ENCODE measurements around the gene FXYD5.

FXYD5 gene, protein sequence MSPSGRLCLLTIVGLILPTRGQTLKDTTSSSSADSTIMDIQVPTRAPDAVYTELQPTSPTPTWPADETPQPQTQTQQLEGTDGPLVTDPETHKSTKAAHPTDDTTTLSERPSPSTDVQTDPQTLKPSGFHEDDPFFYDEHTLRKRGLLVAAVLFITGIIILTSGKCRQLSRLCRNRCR

DNA sequence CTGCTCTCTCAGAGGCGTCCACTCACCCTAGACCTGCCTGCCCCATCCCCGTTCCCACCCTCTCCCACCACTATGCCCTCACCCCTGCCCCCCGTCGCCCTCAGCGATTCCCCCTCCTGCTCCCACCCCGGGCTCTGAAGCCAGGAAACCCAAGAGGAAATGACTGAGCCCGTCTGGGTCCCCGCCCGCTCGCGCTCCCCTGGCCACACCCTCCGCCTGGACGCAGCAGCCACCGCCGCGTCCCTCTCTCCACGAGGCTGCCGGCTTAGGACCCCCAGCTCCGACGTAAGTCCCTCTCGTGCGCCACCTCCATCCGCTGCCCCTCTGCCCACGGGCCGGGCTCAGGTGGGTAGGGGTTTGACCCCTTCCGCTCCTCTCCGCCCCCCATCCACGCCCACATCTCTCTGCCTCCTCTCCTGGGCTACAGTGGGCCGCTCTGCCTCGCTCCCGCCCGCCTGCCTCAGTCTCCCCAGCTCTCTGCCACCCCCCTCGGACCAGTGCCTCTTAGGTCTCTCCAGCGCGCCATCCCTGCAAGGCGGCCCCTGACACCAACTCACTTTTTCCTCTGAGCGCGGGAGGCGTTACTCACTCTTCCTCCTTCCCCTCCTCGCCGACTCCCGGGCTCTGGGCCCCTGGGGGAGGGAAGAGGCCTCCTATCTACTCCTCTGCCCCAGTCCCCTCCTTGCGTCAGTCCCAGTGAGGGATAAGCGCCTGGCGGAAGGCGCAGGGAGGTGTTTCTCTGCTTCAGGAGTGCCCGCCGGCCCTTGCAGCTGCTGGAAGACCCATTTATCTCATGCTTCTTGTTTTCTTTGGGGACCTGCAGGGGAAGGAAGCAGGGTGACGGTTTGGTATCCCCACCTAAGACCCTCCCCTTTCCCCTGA, at the start of gene FXYD5:
FXYD5 (plus strand) TSS at position 211 of the 882 bp plus-strand sequence. CDS start 816 bp downstream, outside the sequence.
- DNase-seq (ENCODE audit: low spot score), result no peak

DNA sequence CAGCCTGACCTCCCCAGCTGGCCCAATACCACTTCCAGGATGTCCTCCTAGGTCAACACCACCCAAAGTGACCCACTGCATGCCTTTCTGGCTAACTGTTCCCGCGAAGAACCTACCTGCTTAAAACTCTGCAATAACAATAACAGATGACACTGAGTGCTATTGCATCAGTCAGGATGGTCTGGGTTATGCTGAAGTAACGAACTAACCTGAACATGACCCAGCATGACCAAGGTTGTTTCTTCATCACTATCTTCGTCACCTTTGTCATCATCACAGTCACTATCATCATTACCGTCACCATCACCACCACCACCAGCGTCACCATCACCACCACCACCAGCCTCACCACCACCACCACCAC, 49.5 kb upstream of the FXYD5 start:
- DNase-seq (ENCODE audit: low spot score), result no peak

DNA sequence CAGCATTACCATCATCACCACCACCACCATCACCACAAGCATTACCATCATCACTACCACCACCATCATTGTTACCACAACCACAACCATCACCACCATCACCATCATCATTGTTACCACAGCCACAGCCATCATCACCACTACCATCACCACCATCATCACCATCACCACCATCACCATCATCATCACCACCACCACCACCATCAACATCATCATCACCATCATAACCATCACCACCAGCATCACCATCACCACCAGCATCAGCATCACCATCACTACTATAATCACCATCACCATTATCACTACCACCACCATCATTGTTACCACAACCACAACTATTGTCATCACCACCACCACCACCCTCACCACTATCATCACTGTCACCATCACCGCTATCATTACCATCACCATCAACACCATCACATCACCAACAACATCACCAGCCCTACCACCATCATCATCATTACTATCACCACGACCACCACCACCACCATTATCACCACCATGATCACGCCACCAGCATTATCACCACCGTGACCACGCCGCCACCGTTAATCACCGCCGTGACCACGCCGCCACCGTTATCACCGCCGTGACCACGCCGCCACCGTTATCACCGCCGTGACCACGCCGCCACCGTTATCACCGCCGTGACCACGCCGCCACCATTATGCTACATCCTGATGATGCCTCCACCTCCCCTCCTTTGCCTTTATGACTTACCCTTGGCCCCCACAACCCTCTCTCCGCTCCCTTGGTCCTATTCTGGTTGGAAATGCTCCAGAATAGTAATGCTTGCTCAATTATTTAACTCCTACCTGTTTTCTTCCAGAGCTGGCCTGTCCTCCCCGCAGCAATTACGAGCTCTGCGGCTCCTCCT, 48.9 kb upstream of the FXYD5 start:
- DNase-seq (ENCODE audit: low spot score), result no peak

DNA sequence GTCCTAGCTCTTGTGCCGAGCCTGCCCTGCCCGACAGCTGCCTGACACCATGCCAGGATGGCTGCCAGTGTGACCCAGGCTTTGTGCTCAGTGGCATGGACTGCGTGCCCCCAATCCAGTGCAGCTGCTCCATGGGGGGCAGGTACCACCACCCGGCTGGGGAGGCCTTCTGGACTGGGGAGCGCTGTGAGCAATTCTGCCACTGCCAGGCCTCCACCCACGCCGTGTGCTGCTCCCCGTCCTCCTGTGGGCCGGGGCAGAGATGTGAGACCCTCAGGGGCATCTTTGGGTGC, 48.3 kb upstream of the FXYD5 start:
- DNase-seq (ENCODE audit: low spot score), result no peak

DNA sequence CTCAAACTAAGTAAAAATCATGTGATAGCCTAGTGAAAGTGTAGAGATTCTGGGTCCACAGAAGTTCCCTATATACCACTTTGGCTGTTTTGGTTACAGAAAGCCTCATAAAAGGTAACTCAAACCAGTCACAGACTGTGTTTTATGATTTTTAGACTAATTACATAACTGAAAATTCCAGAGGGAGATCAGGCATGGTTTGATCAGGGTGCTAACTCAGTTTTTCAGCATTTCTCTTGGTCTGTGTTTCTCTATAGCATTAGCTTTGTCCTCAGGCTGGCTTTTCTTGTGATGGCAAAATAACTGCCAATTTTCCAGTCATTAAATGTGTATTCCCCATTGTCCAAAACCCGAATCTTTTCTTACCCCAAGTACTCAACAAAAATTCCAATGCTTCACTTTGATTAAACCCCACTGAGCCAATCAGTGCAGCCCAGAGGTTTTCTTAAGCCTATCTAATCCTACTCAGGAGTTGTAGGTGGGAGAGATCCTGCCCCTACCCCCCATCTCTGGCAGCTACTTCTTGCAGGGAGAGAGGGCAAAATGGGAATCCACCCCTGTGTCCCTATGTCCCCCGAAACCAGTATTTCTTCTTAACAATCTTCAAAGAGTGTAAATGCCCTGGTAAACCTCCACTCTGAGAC, 47.5 kb upstream of the FXYD5 start:
- no peak for DNase-seq (ENCODE audit: low spot score)

DNA sequence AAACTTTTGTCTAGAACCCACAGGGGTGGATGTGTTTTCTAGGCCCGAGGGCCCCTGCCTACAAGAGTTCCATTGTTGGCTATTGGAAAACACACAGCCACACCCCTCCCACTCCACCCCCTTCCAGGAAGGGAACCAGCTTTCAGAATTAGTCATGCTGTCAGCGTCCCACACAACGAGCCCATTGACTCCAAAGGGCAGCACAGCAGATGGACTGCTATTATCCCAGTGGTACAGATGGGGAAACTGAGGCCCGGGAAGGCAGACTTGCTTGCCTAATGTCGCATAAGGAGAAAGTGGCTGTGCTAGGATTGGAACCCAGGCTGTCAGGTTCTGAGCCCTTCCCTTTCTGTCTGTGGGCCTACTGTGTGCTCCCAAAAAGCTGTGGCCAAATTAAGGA, 47.0 kb upstream of the FXYD5 start:
- DNase-seq (ENCODE audit: low spot score), result no peak

DNA sequence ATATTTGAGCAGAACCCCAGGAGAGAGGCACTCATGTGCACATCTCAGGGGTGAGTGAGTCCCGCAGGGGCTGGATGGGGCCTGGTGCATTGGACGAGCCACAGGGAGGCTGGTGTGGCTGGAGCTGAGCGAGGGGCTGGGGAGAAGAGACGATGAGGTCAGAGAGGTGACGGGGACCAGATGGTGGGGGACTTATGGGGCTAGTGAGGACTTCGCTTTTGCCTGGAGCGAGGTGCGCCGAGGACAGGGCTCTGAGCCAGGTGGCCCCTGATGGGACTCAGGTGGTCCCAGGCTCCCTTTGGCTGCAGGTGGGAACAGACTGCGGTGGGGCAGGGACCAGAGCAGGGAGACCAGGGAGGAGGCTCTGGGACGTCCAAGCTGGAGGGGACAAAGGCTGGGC, 45.8 kb upstream of the FXYD5 start:
- DNase-seq (ENCODE audit: low spot score), result no peak

DNA sequence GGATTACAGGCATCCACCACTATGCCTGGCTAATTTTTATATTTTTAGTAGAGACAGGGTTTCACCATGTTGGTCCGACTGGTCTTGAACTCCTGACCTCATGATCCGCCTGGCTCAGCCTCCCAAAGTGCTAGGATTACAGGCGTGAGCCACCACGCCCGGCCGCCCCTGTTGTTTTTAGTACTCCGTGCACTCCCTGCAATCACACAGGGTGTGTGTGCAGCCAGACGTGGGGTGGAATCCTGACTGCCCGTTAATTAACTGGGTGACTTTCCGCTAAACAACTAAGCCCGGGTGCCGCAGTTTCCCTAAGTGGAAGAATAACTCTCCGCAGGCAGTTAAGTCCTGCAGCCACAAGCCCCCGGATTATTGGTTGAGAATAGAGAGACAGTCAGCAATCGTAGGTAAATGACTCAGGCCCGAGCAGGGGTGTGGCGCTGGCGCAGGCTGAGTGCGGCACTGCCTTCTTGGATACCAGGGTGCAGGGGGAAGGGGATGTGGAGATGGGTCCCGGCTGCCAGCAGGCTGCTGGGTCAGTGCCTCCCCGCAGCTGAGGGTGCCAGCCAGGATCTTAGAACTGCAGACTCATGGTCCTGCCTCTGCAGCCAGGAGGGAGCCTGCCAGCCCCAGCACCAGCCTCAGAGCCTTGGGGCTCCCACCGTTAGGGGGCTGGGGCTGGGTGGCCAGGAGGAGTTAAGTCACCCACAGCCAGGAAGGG, 45.0 kb upstream of the FXYD5 start:
- no peak for DNase-seq (ENCODE audit: low spot score)

DNA sequence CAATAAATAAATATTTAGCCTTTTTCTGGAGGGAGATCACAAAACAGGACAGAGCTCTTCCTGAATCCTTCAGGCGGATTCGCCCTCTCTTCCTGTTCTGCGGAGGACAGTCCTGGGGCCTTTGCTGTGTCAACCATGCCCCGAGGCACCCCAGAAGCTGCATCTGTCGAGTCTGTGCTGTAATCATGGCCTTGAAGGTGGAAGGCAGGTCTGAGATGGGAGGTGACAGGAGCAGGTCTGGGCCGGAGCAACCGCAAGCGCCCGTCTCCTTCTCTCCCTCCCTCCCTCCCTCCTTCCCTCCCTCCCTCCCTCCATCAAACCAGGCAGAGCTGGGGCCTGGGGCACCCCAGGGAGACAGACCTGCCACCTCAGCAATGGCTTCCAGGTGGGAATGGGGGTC, 43.6 kb upstream of the FXYD5 start:
- no peak for DNase-seq (ENCODE audit: low spot score)

DNA sequence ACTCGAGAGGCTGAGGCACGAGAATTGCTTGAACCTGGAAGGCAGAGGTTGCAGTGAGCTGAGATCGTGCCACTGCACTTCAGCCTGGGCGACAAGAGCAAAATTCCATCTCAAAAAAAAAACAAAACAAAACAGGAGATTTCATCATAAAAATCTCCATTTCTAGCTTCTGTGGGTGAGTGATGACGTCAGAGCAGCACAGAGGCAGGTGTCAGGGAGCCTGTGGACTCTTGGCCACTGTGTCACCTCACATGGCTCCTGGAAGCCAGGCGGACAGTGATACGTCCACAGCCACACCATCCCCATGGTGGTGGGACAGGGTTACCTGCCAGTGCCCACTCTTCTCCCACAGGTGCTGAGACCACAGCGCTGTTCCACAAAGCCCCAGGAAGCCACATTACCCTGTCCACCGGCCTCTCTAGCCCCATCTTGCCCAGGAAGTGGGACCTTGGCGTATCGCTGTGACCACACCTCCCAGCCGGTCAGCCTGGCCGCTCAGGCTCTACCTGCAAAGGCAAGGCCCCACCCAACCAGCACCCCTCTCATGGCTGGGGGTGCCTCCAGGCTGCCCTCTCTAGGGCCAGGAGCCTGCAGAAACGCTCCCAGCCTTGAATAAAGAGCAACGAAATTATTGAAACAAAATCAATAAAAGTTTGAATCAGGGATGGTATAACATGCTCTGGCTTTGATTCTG, 41.4 kb upstream of the FXYD5 start:
- DNase-seq (ENCODE audit: low spot score), result no peak

DNA sequence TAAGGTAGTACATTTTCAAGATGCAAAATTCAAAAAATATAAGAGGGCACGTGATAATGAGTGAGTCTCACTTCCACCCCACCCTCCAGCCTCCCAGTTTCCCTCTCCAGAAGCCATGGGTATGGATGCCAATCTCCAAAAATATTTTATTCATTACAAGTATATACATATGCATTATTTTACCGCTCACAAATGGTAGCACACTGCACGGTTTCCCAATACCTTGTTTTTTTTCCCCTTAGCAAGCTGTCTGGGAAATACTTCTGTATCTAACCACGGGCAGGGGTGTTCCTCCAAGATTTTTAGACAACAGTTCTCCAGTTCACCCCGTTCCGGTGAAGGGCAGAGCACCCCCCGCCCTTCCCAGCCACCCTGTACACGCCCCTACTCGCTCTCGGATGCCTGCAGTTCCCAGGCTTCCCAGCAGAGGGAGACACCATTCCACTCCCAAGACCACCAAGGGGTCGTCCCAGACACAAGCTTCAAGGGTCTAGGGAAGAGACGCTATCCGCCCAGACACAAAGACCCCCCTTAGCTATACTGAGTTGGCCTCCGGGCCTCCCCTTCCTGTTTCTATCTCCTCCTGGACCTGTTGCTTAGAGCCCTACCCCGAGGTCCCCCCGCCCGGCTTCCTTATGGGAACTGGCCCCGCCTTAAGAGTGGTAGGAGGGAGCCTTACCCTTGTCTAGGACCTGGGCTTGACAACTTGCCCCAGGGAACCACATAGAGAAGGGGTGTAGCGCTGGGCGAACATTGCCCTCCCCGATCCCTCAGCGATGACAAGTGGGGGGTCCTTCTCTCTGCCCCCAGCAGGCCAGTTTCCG, 40.0 kb upstream of the FXYD5 start:
- DNase-seq (ENCODE audit: low spot score), result peak; percentile 85

DNA sequence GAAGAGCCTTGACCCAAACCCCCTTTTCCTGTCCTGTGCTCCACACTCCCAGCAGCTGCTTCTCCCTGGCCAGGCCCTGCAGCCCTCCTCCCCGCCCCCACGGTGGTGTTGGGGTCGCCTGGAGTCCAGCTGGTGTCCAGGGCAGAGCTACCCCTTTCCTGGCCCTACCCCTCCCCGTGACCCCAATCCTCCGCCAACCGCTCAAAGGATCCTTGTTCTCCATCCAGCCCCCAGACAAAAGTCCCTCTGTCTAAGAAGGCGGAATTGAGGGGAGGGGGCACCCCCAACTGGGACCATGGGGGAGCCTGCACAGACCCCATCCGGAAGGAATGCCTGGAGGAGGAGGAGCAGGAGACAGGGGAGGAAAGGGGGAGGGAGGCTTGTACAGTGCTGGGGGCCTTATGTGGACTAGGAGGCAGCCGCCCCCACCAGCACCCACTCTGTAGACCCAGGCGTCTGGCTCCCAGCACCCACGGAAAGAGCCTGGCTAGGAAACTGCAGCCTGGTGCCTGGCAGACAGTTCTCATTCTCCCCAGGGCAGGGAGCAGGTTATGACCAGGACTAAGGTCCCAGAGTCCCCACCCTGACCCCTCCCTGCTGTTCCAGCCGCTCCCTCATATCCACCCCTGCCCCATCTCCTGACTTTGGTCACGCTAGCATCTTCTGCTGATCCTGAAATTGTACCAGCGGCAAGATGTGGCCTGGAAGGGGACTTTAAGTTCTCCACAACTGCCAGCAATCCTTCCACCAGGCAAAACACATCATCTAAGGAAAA, 39.2 kb upstream of the FXYD5 start, which contains the start of gene FXYD3:
FXYD3 (plus strand) TSS at position 647 of the 775 bp plus-strand sequence. CDS start 3,554 bp downstream, outside the sequence.
- DNase-seq (ENCODE audit: low spot score), result no peak

DNA sequence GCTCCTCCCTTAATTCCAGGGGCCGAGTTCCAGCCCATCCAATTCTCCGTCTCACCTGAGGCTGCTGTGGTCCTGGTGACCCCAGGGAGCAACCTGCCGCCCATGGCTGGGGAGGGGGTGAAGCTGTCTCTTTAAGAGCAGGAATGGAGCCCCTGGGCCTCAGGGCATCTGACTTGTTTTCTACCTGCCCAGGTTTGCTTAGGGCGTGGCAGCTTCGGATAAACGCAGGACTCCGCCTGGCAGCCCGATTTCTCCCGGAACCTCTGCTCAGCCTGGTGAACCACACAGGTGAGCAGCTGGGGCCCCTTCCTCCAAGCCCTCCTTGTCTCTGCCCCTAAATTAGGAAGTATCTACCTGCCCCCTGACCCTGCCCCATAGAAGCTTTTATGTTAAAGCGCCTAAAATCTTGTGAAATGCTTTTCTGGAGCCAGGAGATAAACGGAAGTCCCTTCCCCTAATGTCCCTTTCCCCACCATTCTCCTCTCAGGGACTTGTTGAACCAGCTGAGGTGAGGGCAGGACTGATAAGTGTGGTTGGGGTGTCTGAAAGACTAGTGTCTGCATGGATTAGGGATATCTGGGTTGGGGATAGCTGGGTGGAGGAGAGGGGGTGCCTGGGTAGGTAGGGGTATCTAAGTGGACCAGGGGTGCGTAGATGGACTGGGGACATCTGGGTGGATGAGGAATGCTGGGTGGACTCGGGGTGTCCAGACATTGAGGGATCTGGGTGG, 38.3 kb upstream of the FXYD5 start:
- DNase-seq (ENCODE audit: low spot score), result no peak

DNA sequence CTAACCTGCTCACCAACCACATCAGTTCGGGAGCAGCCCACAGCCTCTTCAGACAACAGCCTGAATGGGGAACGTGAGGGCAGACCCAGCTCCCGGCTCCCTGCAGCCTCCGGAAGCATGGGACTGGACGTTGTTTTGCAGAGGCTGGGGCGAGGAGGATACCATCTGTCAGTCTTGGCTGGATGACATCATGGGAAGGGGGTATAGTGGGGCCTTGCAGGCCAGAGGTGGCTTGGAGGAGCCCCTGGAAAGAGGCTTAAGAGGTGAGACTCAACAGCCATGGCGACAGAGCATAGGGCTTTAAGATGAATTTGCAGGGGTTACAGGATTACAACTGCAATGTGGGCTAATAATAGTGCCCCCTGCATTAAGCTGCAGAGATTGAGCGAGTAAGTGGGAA, 37.4 kb upstream of the FXYD5 start:
- DNase-seq (ENCODE audit: low spot score), result no peak

DNA sequence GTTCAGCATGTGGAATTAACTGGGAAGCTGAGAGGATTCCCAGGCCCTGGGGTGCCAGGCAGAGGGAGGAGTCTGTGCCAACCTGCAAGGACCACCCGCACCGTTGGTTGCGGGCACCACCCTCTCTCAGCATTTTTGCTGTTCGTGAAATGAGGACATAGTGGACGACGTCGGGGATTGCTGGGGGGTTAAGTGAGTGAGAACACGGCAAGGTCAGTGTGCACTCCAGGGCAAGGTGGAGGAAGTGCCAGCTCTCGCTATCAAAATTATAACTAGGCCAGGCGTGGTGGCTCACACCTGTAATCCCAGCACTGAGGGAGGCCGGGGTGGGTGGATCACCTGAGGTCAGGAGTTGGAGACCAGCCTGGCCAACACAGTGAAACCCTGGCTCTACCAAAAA, 36.7 kb upstream of the FXYD5 start:
- DNase-seq (ENCODE audit: low spot score), result no peak

DNA sequence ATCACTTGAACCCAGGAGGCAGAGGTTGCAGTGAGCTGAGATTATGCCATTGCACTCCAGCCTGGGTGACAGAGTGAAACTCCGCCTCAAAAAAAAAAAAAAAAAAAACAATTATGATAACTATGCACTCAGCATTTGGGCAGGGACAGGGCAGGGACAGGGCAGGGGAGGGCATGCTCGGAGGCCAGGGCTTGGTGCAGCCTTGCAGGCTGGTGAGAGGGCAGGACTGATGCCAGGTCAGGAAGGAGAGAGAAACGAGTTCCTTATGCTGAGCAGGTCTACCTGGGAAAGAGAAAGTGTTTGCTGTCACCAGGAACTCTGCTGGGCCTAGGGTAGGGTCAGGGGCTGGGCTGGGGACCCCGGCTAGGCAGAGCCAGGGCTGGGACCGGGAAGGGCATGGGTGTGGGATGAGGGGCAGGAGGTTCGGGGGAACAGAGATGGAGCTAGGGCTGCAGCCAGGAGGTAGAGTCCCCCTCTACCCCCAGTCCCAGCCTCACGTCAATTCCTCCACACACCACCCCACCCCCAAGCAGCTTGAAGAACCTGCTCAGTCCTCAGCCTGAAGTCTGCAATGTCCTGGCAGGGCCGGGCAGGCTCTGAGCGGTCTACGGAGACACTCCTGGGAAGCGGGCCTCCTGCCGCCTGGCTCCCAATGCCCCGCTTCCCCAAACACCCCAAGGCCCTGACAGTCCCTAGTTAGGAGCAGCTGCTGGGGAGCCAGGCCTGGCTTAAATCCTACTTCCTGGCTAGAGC, 36.1 kb upstream of the FXYD5 start:
- no peak for DNase-seq (ENCODE audit: low spot score)

DNA sequence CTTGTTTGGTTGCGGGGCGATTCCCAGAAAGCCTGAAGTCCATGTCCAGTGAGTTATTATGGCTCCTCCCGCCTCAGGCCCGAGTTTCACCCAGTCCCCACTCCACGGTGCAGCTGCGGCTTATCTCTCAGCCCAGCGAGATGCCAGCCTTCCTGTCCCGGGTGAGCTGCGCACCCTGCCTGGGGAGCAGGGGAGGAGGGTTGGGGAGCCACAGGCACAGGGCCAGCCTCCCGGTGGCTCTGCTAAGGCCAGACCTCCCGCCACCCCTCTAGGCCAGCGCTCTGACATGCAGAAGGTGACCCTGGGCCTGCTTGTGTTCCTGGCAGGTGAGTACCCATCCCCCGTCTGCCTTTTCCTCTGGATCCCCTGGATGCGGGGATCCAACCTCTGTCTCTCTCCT, 35.4 kb upstream of the FXYD5 start:
- no peak for DNase-seq (ENCODE audit: low spot score)

DNA sequence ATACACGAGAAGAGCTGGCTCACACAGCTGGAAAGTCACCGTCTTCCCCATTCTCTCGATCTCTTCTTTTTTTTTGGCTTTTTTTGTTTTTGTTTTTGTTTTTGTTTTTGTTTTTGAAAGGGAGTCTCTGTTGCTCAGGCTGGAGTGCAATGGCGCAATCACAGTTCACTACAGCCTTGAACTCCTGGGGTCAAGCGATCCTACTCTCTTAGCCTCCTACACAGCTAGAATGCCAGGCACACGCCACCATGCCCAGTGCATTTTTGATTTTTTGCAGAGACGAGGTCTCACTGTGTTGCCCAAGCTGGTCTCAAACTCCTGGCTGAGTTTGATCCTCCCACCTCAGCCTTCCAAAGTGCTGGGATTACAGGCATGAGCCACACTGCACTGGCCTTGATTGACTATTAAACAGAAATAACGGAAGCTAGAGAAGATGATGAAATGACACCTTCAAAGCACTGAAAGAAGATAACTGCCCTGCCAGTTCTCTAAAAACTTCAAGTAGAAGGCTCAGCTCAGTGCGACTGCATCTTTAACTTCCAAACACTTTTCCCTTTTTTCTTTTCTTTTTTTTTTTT, 34.9 kb upstream of the FXYD5 start:
- no peak for DNase-seq (ENCODE audit: low spot score)
